SU-DHL-6 (cell line): Measurements from ENCODE around the gene KIRREL2.

Experiments
- H2AFZ ChIP-seq: fragments of 200-600 bp; sonication (generic); 2 replicates; pipeline ENCODE4 v1.6.1; 2014; ENCODE audit warnings: low read depth, mild to moderate bottlenecking, moderate library complexity, mixed read lengths, antibody characterized with exemption, low read length; ENCODE audit not compliant: severe bottlenecking
- H3F3A ChIP-seq: fragments of 200-600 bp; shearing (Covaris generic); 2 replicates; pipeline ENCODE4 v1.6.0; 2016; ENCODE audit warnings: antibody characterized with exemption, mild to moderate bottlenecking; ENCODE audit not compliant: insufficient read depth
- H3K27ac ChIP-seq: fragments of 200-600 bp; sonication (generic); 2 replicates; pipeline ENCODE4 v1.5.1; 2016; ENCODE audit warnings: low read depth, mild to moderate bottlenecking, low read length, moderate library complexity, mixed read lengths
- H3K27me3 ChIP-seq: fragments of 200-600 bp; sonication (generic), shearing (Covaris generic); 2 replicates; pipeline ENCODE4 v1.6.0; 2014; ENCODE audit warnings: mild to moderate bottlenecking, low read length
- H3K36me3 ChIP-seq: fragments of 200-600 bp; sonication (generic); 2 replicates; pipeline ENCODE4 v1.6.1; 2014; ENCODE audit warnings: mild to moderate bottlenecking, low read length, mixed read lengths
- H3K4me2 ChIP-seq: fragments of 300-600, 200-600 bp; shearing (Covaris generic), sonication (generic); 2 replicates; pipeline ENCODE4 v1.6.0; 2014; ENCODE audit warnings: low read length, low read depth, mild to moderate bottlenecking; ENCODE audit not compliant: poor library complexity, severe bottlenecking
- H3K4me3 ChIP-seq: fragments of 200-600 bp; sonication (generic); 2 replicates; pipeline ENCODE4 v1.5.1; 2014; ENCODE audit warnings: antibody characterized with exemption, low read length, mild to moderate bottlenecking, mixed read lengths; ENCODE audit not compliant: insufficient read depth, poor library complexity, severe bottlenecking
- H3K79me2 ChIP-seq: fragments of 200-600 bp; sonication (generic); 2 replicates; pipeline ENCODE4 v1.6.1; 2014; ENCODE audit warnings: mild to moderate bottlenecking, low read length, moderate library complexity; ENCODE audit not compliant: insufficient read depth
- H3K9ac ChIP-seq: fragments of 200-600 bp; sonication (generic); 2 replicates; pipeline ENCODE4 v1.7.0; 2014; ENCODE audit warnings: mild to moderate bottlenecking, low read length
- H3K9me2 ChIP-seq: fragments of 200-600 bp; sonication (generic); replicated peaks from 2 replicates; pipeline ENCODE4 v1.6.1; 2014; ENCODE audit warnings: low read length; ENCODE audit not compliant: insufficient read depth
- H3K9me3 ChIP-seq: fragments of 200-600 bp; sonication (generic); 2 replicates; pipeline ENCODE4 v1.6.1; 2014; ENCODE audit warnings: low read length, mixed read lengths; ENCODE audit not compliant: insufficient read depth
- H4K20me1 ChIP-seq: fragments of 200-600 bp; sonication (generic); 2 replicates; pipeline ENCODE4 v1.6.1; 2014; ENCODE audit warnings: low read depth, mild to moderate bottlenecking, antibody characterized with exemption, low read length, moderate library complexity, mixed read lengths
- CTCF ChIP-seq: fragments of 200-600 bp; sonication (generic); IDR thresholded peaks from one replicate; pipeline ENCODE4 v1.5.1; 2017; ENCODE audit warnings: antibody characterized with exemption, mild to moderate bottlenecking, low read length, moderate library complexity; ENCODE audit not compliant: insufficient read depth, poor library complexity, severe bottlenecking
- EZH2phosphoT487 ChIP-seq: fragments of 200-600 bp; sonication (generic), shearing (Covaris generic); conservative IDR thresholded peaks from 2 replicates; pipeline ENCODE4 v1.6.1; 2018; ENCODE audit warnings: mild to moderate bottlenecking, antibody characterized with exemption, low read length, moderate library complexity, mixed read lengths

The KIRREL2 gene

GRCh38 chr19:35852029-35852780 lies 4.5 kb upstream of the KIRREL2 start, which contains the start of gene NPHS1:
Gene NPHS1 (minus strand): TSS chr19:35852504. CDS start chr19:35851837, 667 bp downstream.
- no peaks in the 10 kb centered on the region for H4K20me1 ChIP-seq
- no peaks in the 10 kb centered on the region for H3K79me2 ChIP-seq
- no peaks in the 10 kb centered on the region for H3K9me2 ChIP-seq
- TF ChIP-seq CTCF (no peak), EZH2phosphoT487 (no peak)
- no peaks in the 10 kb centered on the region for H3K27me3 ChIP-seq
- no peak within 1 kb of the TSS for H3K4me2 ChIP-seq
- H3K9me3 ChIP-seq = no peaks in the 10 kb centered on the region
- H3F3A ChIP-seq = no peaks in the 10 kb centered on the region
- H3K27ac ChIP-seq = no peak within 1 kb of the TSS
- no peak within 1 kb of the TSS for H3K4me3 ChIP-seq
- H3K9ac ChIP-seq = no peak within 1 kb of the TSS
- H2AFZ ChIP-seq = no peak within 1 kb of the TSS
- H3K36me3 ChIP-seq = no peaks in the 10 kb centered on the region

- H2AFZ ChIP-seq = no peak overlapping the region
- no peaks in the 10 kb centered on the region for H3K79me2 ChIP-seq
- H3K9ac ChIP-seq = no peak overlapping the region
- TF ChIP-seq EZH2phosphoT487 = no peak
- TF ChIP-seq CTCF = no peak
- no peaks in the 10 kb centered on the region for H3K36me3 ChIP-seq
- H3K4me3 ChIP-seq = no peak overlapping the region
- no peaks in the 10 kb centered on the region for H3K9me2 ChIP-seq
- H3K27me3 ChIP-seq = no peaks in the 10 kb centered on the region
- no peaks in the 10 kb centered on the region for H3F3A ChIP-seq
- H4K20me1 ChIP-seq = no peaks in the 10 kb centered on the region
- H3K9me3 ChIP-seq = no peaks in the 10 kb centered on the region
- H3K4me2 ChIP-seq = no peak overlapping the region
- no peak overlapping the region for H3K27ac ChIP-seq
These were observed 3.5 kb upstream of the KIRREL2 start for GRCh38 chr19:35853038-35853756.

GRCh38 chr19:35858311-35858710 lies 1.6 kb downstream of the KIRREL2 start:
- TF ChIP-seq CTCF (no peak), EZH2phosphoT487 (no peak)
- H4K20me1 ChIP-seq = no peaks in the 10 kb centered on the region
- no peaks in the 10 kb centered on the region for H3K27me3 ChIP-seq
- H3K9ac ChIP-seq = no peak overlapping the region
- no peak overlapping the region for H2AFZ ChIP-seq
- no peaks in the 10 kb centered on the region for H3F3A ChIP-seq
- H3K79me2 ChIP-seq = no peaks in the 10 kb centered on the region
- H3K27ac ChIP-seq = no peak overlapping the region
- no peaks in the 10 kb centered on the region for H3K9me3 ChIP-seq
- H3K4me2 ChIP-seq = no peak overlapping the region
- H3K9me2 ChIP-seq = no peaks in the 10 kb centered on the region
- no peaks in the 10 kb centered on the region for H3K36me3 ChIP-seq
- H3K4me3 ChIP-seq = no peak overlapping the region
